ENCODE results near the gene PLA2R1.

PLA2R1 gene

GRCh38 chr2:159891917-159892730, 170.3 kb downstream of the PLA2R1 start:
- Mint-ChIP-seq H3K36me3 (ENCODE audit: low read depth) (peaks cover 35% of the 10 kb centered on the region), H3K4me3 (no peak overlapping the region), H3K27ac (peak overlapping the region; percentile 69)

GRCh38 chr2:159891267-159891588, 171.2 kb downstream of the PLA2R1 start:
- Mint-ChIP-seq H3K4me1 (ENCODE audit: low read depth) (peaks cover 46% of the 10 kb centered on the region), H3K4me3 (no peak overlapping the region), H3K36me3 (ENCODE audit: low read depth) (peaks cover 27% of the 10 kb centered on the region), H3K9me3 (no peaks in the 10 kb centered on the region), H3K27me3 (no peaks in the 10 kb centered on the region), H3K27ac (peak overlapping the region; percentile 45)
- intact Hi-C loops (cut with micrococcal nuclease): no loop called here

More at GRCh38 chr2:159891917-159892730, 170.3 kb downstream of the PLA2R1 start:
- no peaks in the 10 kb centered on the region for H3K9me3 Mint-ChIP-seq
- H3K27me3 Mint-ChIP-seq: no peaks in the 10 kb centered on the region
- intact Hi-C loops (cut with micrococcal nuclease): no loop called here
- H3K4me1 Mint-ChIP-seq (ENCODE audit: low read depth): peaks cover 50% of the 10 kb centered on the region

- Mint-ChIP-seq H3K27me3 (no peaks in the 10 kb centered on the region), H3K4me1 (ENCODE audit: low read depth) (peaks cover 44% of the 10 kb centered on the region), H3K36me3 (ENCODE audit: low read depth) (peaks cover 25% of the 10 kb centered on the region), H3K9me3 (no peaks in the 10 kb centered on the region), H3K4me3 (no peak overlapping the region), H3K27ac (peak overlapping the region; percentile 45)
- intact Hi-C loops (cut with micrococcal nuclease): no loop called here
Observed at GRCh38 chr2:159890551-159891266, 171.7 kb downstream of the PLA2R1 start.

GRCh38 chr2:159882130-159882745, 180.2 kb downstream of the PLA2R1 start:
- intact Hi-C loops (cut with micrococcal nuclease): no loop called here
- Mint-ChIP-seq H3K36me3 (ENCODE audit: low read depth) (peaks cover 53% of the 10 kb centered on the region), H3K4me3 (no peak overlapping the region), H3K27me3 (no peaks in the 10 kb centered on the region), H3K9me3 (no peaks in the 10 kb centered on the region), H3K4me1 (ENCODE audit: low read depth) (no peaks in the 10 kb centered on the region), H3K27ac (no peak overlapping the region)
